Endothelial cell of umbilical vein (primary cell): ENCODE measurements around the gene RELCH. TPM values are rescaled to one million over a fixed set of nuclear protein-coding genes. Genes with fewer than 3 reads are reported as not detected.

Experiments
- BruUV-seq: library from RNA; stranded (reverse); fragments of 400-500 nt; replicated peaks from 2 replicates; lab custom pipeline; 2021; lab: Mats Ljungman, UMichigan
- CTCF ChIA-PET: fragments of 300-600, 350-600 bp; sonication (Branson Sonifier 250); formaldehyde crosslinking; loops from one replicate; lab custom pipeline; 2021; ENCODE audit warnings: antibody characterized with exemption, inconsistent platforms; lab: Charles Lee
- POLR2A ChIA-PET: fragments of 300-600, 350-600 bp; sonication (Branson Sonifier 250); formaldehyde crosslinking; loops from one replicate; lab custom pipeline; 2021; ENCODE audit warnings: antibody characterized with exemption, inconsistent platforms; lab: Charles Lee
- DNase-seq: peaks from one replicate; pipeline ENCODE4 v3.0.0-alpha.2; 2011; ENCODE audit warnings: low read depth, low spot score
- FAIRE-seq: peaks from 2 replicates; lab custom pipeline; 2011; peaks lifted over from hg19 to GRCh38; lab: Jason Lieb, UNC
- H2AFZ ChIP-seq: 2 replicates; pipeline ENCODE4 v1.6.0; 2012; ENCODE audit warnings: low read depth, low read length, control low read depth, inconsistent platforms
- H3K27ac ChIP-seq: 2 replicates; pipeline ENCODE4 v1.5.1; 2011; ENCODE audit warnings: low read depth, mild to moderate bottlenecking, control low read depth, low read length, moderate library complexity; ENCODE audit not compliant: insufficient read depth
- H3K27me3 ChIP-seq, 2 experiments: 2 replicates each; pipeline versions ENCODE4 v1.6.0 to v1.6.1; 2011; ENCODE audit warnings: low read length in 2 of 2, mixed read lengths in 1 of 2; ENCODE audit not compliant: control insufficient read depth in 2 of 2, insufficient read depth in 2 of 2
- H3K36me3 ChIP-seq, 2 experiments: 2 replicates in 1 of 2; 3 replicates in 1 of 2; pipeline ENCODE4 v1.5.1; 2011; ENCODE audit warnings: low read length in 2 of 2, mild to moderate bottlenecking in 1 of 2, moderate library complexity in 1 of 2; ENCODE audit not compliant: control insufficient read depth in 2 of 2, insufficient read depth in 2 of 2; ENCODE audit errors: extremely low read depth in 1 of 2
- H3K4me1 ChIP-seq: 3 replicates; pipeline ENCODE4 v1.5.1; 2011; ENCODE audit warnings: mild to moderate bottlenecking, low read length; ENCODE audit not compliant: control insufficient read depth, insufficient read depth; ENCODE audit errors: extremely low read depth
- H3K4me2 ChIP-seq: 2 replicates; pipeline ENCODE4 v1.6.1; 2011; ENCODE audit warnings: low read length, control low read depth, mixed read lengths; ENCODE audit not compliant: insufficient read depth
- H3K4me3 ChIP-seq, 3 experiments: fragments of 200-600 bp in 1 of 3; sonication (generic), shearing (Covaris generic) in 1 of 3; replicated peaks in 1 of 3; 2 replicates each; pipeline ENCODE4 v1.5.1; 2011 to 2016; ENCODE audit warnings: control low read depth in 3 of 3, low read length in 3 of 3, mild to moderate bottlenecking in 2 of 3, inconsistent platforms in 1 of 3, low read depth in 1 of 3, moderate library complexity in 1 of 3; ENCODE audit not compliant: insufficient read depth in 1 of 3
- H3K79me2 ChIP-seq: 2 replicates; pipeline ENCODE4 v1.6.0; 2012; ENCODE audit warnings: low read length, inconsistent platforms; ENCODE audit not compliant: control insufficient read depth, insufficient read depth
- H3K9ac ChIP-seq: replicated peaks from 2 replicates; pipeline ENCODE3; 2011; ENCODE audit warnings: low read length, control low read depth; ENCODE audit not compliant: insufficient read depth; ENCODE audit errors: extremely low read depth
- H3K9me1 ChIP-seq: replicated peaks from 3 replicates; pipeline ENCODE4 v1.6.0; 2011; ENCODE audit warnings: mild to moderate bottlenecking, low read length; ENCODE audit not compliant: control insufficient read depth, insufficient read depth; ENCODE audit errors: extremely low read depth
- H3K9me3 ChIP-seq: replicated peaks from 2 replicates; pipeline ENCODE4 v1.5.1; 2012; ENCODE audit warnings: low read length, inconsistent platforms; ENCODE audit not compliant: control insufficient read depth, insufficient read depth
- H4K20me1 ChIP-seq: replicated peaks from 2 replicates; pipeline ENCODE3; 2011; ENCODE audit warnings: mild to moderate bottlenecking, low read length; ENCODE audit not compliant: control insufficient read depth, insufficient read depth; ENCODE audit errors: extremely low read depth
- CTCF ChIP-seq, 2 donors: IDR thresholded peaks; 1 replicate in 1 of 2; 2 replicates in 1 of 2; pipeline ENCODE4 v1.5.1; 2011; ENCODE audit warnings: low read length in 2 of 2, mild to moderate bottlenecking in 2 of 2, moderate library complexity in 2 of 2, control low read depth in 1 of 2, inconsistent platforms in 1 of 2, low read depth in 1 of 2; ENCODE audit not compliant: insufficient read depth in 1 of 2; ENCODE audit errors: extremely low read depth in 1 of 2
- EZH2 ChIP-seq: IDR thresholded peaks from 2 replicates; pipeline ENCODE4 v1.6.1; 2012; ENCODE audit warnings: borderline replicate concordance, low read depth, mild to moderate bottlenecking, moderate library complexity, low read length, inconsistent platforms; ENCODE audit not compliant: severe bottlenecking
- FOS ChIP-seq: IDR thresholded peaks from 2 replicates; pipeline ENCODE4 v1.6.1; 2011; ENCODE audit warnings: mild to moderate bottlenecking, low read length, moderate library complexity, borderline replicate concordance; ENCODE audit not compliant: insufficient read depth
- GATA2 ChIP-seq: IDR thresholded peaks from 2 replicates; pipeline ENCODE4 v1.7.0; 2011; ENCODE audit warnings: low read depth, mild to moderate bottlenecking, moderate library complexity, mixed read lengths, low read length; ENCODE audit not compliant: insufficient read length, insufficient read depth
- JUN ChIP-seq: IDR thresholded peaks from 2 replicates; pipeline ENCODE4 v1.6.1; 2011; ENCODE audit warnings: borderline replicate concordance, low read depth; ENCODE audit not compliant: insufficient read length, insufficient read depth
- MYC ChIP-seq: IDR thresholded peaks from one replicate; pipeline ENCODE4 v1.6.1; 2011; ENCODE audit warnings: mild to moderate bottlenecking, low read depth, low read length
- POLR2A ChIP-seq: IDR thresholded peaks from 2 replicates; pipeline ENCODE4 v1.6.1; 2012; ENCODE audit warnings: low read depth, mild to moderate bottlenecking, control low read depth, low read length
- POLR2AphosphoS5 ChIP-seq: IDR thresholded peaks from 2 replicates; pipeline ENCODE4 v1.6.1; 2012; ENCODE audit warnings: low read depth, mild to moderate bottlenecking, control low read depth, low read length, moderate library complexity; ENCODE audit not compliant: insufficient read depth
- dilution Hi-C: fragments of 300-500 bp; cut with MboI; formaldehyde crosslinking; loops from one replicate; pipeline ENCODE4 v1.15.0; 2019; ENCODE audit warnings: low sequenced_read_pairs; ENCODE audit not compliant: extremely low pct_ligation_motif_present
- intact Hi-C: fragments of 100-400 bp; cut with micrococcal nuclease; formaldehyde crosslinking; loops from one replicate; pipeline ENCODE4 v1.10.0; 2022
- polyA plus RNA-seq, 4 experiments: library from polyadenylated mRNA; depleted of rRNA in 3 of 4; stranded (reverse) in 3 of 4; unstranded in 1 of 4; fragments of >200 nt; gene quantifications; 2 replicates each; pipeline versions ENCODE4 v1.2.1 to v1.2.3, GENCODE V29; 2011 to 2012; ENCODE audit warnings: missing spikeins in 1 of 4
- total RNA-seq: library from RNA; stranded (reverse); gene quantifications from 2 replicates; pipeline ENCODE4 v1.2.3, GENCODE V29; 2021

Gene RELCH
- total and polyA plus RNA-seq, 2 donors (not counting 3 experiments of a cell fraction or from before 2014, with no cell fraction given): 6.6 to 25.2 TPM

DNA sequence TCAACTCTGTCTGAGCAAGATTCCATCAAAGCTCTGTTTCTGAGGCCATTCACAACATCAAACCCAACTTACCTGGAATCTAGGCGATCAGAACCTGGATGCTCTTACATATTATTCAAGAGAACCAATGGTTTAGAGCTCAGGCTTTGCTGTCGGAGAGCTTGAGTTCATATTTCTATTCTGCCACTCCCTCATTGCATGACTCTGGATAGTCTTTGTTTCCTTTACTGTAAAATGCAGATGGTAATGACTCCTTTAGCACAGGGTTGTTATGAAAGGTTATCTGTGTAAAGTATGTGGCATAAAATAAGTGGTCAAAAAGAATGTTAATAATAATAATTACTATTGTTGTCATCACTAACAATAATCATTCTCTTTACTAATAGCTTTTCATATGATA lies 12.6 kb downstream of the RELCH start:
- DNase-seq (no peak), FAIRE-seq (no peak)
- H3K9me3 ChIP-seq: no peaks in the 10 kb centered on the region
- TF ChIP-seq GATA2 (no peak), FOS (no peak), EZH2 (no peak), MYC (no peak), CTCF (IDR thresholded peaks at IDR 0.05; ENCODE audit: extremely low read depth in 1 of 2, insufficient read depth in 1 of 2, low read depth in 1 of 2, low read length in 2 of 2) (no peak), POLR2AphosphoS5 (no peak), JUN (no peak), POLR2A (no peak)
- H3K36me3 ChIP-seq: no peaks in the 10 kb centered on the region
- BruUV-seq: no TSS peak
- ChIA-PET CTCF (interaction anchor here (0.9 to 2.3 kb wide), 10 partner anchors 8 to 385 kb away, joined by 3 to 8 read pairs (median 4); partner anchors contain the start of genes PIGN and RELCH), POLR2A (interaction anchor here (0.7 kb wide), 1 partner anchor 13 kb away, joined by 4 read pairs; the partner anchor contains the start of genes PIGN and RELCH)
- dilution Hi-C loops (no loop called here), intact Hi-C loops (loop anchor here (1.0 kb wide), 1 partner anchor 12 kb away; the partner anchor contains the start of genes PIGN and RELCH)
- H3K4me3 ChIP-seq: no peak overlapping the region
- H4K20me1 ChIP-seq: peaks cover 2% of the 10 kb centered on the region
- peaks cover 4% of the 10 kb centered on the region for H3K4me1 ChIP-seq
- no peak overlapping the region for H3K4me2 ChIP-seq
- H3K79me2 ChIP-seq: peaks cover 58% of the 10 kb centered on the region
- H3K27ac ChIP-seq: no peak overlapping the region
- no peak overlapping the region for H2AFZ ChIP-seq
- H3K27me3 ChIP-seq: no peaks in the 10 kb centered on the region
- H3K9ac ChIP-seq: no peak overlapping the region
- H3K9me1 ChIP-seq: no peaks in the 10 kb centered on the region
